CD4-positive, CD25-positive, alpha-beta regulatory T cell (primary cell): ENCODE measurements around the gene NEK11. TPM values are rescaled to one million over a fixed set of nuclear protein-coding genes. Genes with fewer than 3 reads are reported as not detected.

Source experiments
- ATAC-seq, 2 donors: fragments of 150-1000 bp; cut with Tn5 transposase; one replicate each; pipeline ENCODE4 v1.10.0; 2021; ENCODE audit warnings: low read depth in 2 of 2, moderate number of reproducible peaks in 2 of 2, moderate library complexity in 1 of 2
- DNase-seq, 3 donors: peaks; one replicate each; pipeline versions ENCODE4 v3.0.0 to v3.0.0-alpha.2; 2012 to 2022; ENCODE audit warnings: mixed read lengths in 1 of 3
- H3K27ac ChIP-seq: one replicate; pipeline ENCODE4 v1.7.0; 2013; ENCODE audit warnings: mild to moderate bottlenecking, low read length; ENCODE audit not compliant: insufficient read depth, poor library complexity, severe bottlenecking
- H3K27me3 ChIP-seq: one replicate; pipeline ENCODE4 v1.7.0; 2013; ENCODE audit warnings: low read length; ENCODE audit not compliant: control insufficient read depth, insufficient read depth
- H3K36me3 ChIP-seq: one replicate; pipeline ENCODE4 v1.7.0; 2013; ENCODE audit warnings: mild to moderate bottlenecking, low read length, moderate library complexity; ENCODE audit not compliant: control insufficient read depth, insufficient read depth
- H3K4me1 ChIP-seq: 2 replicates; pipeline ENCODE4 v1.7.0; 2013; ENCODE audit warnings: mild to moderate bottlenecking, low read length; ENCODE audit not compliant: insufficient read depth, control insufficient read depth, poor library complexity, severe bottlenecking
- H3K4me3 ChIP-seq: one replicate; pipeline ENCODE4 v1.7.0; 2013; ENCODE audit warnings: low read depth, mild to moderate bottlenecking, low read length, moderate library complexity
- H3K9me3 ChIP-seq, 2 experiments: 1 replicate in 1 of 2; 2 replicates in 1 of 2; pipeline ENCODE4 v1.7.0; 2013; ENCODE audit warnings: low read length in 2 of 2, mild to moderate bottlenecking in 1 of 2, moderate library complexity in 1 of 2; ENCODE audit not compliant: control insufficient read depth in 2 of 2
- H3K27ac Mint-ChIP-seq, 3 donors: one replicate each; pipeline ENCODE4 v1.8.0; 2020 to 2022; ENCODE audit warnings: mild to moderate bottlenecking in 3 of 3, mixed read lengths in 3 of 3, moderate library complexity in 2 of 3
- H3K27me3 Mint-ChIP-seq: one replicate; pipeline ENCODE4 v1.8.0; 2022; ENCODE audit warnings: mild to moderate bottlenecking, mixed read lengths
- H3K36me3 Mint-ChIP-seq: one replicate; pipeline ENCODE4 v1.8.0; 2020; ENCODE audit warnings: mixed read lengths
- H3K4me1 Mint-ChIP-seq, 4 donors: one replicate each; pipeline ENCODE4 v1.8.0; 2020 to 2022; ENCODE audit warnings: mixed read lengths in 4 of 4, mild to moderate bottlenecking in 1 of 4
- H3K4me3 Mint-ChIP-seq, 4 donors: one replicate each; pipeline ENCODE4 v1.8.0; 2020 to 2022; ENCODE audit warnings: mild to moderate bottlenecking in 4 of 4, mixed read lengths in 4 of 4, moderate library complexity in 3 of 4
- H3K9me3 Mint-ChIP-seq, 7 donors: one replicate each; pipeline ENCODE4 v1.8.0; 2020 to 2022; ENCODE audit warnings: mixed read lengths in 7 of 7, mild to moderate bottlenecking in 3 of 7, moderate library complexity in 2 of 7
- polyA plus RNA-seq, 4 donors: library from polyadenylated mRNA; unstranded; fragments of 300-500 nt; fragmentation: Illumina TruSeq; gene quantifications; one replicate each; pipeline ENCODE4 v1.2.3, GENCODE V29; 2021
- total RNA-seq: library from RNA; stranded (reverse); gene quantifications from one replicate; pipeline ENCODE4 v1.2.3, GENCODE V29; 2022

The NEK11 gene
- total and polyA plus RNA-seq, 5 donors from 2014 or later, result 1.1 to 3.3 (median 1.7) TPM

GRCh38 chr3:131387796-131388489 lies 361.3 kb downstream of the NEK11 start:
- no peak for DNase-seq
- ATAC-seq, result no peak
- H3K27ac Mint-ChIP-seq, result peak overlapping the region in 1 of 3 donors; percentile 26
- H3K4me3 ChIP-seq, result no peak overlapping the region
- peaks cover 5% of the 10 kb centered on the region for H3K27me3 Mint-ChIP-seq
- no peaks in the 10 kb centered on the region for H3K4me1 ChIP-seq
- H3K36me3 Mint-ChIP-seq, result peaks cover 31% of the 10 kb centered on the region
- no peaks in the 10 kb centered on the region for H3K36me3 ChIP-seq
- no peaks in the 10 kb centered on the region for H3K27me3 ChIP-seq
- H3K9me3 Mint-ChIP-seq, result no peaks in the 10 kb centered on the region
- H3K27ac ChIP-seq, result no peak overlapping the region
- no peaks in the 10 kb centered on the region for H3K9me3 ChIP-seq
- H3K4me1 Mint-ChIP-seq, result peaks cover 0 to 21% (median 15%) of the 10 kb centered on the region in 4 donors
- H3K4me3 Mint-ChIP-seq, result peak overlapping the region in 1 of 4 donors; percentile 17

- ATAC-seq (no peak), DNase-seq (no peak)
- Histone ChIP-seq H3K36me3 (no peaks in the 10 kb centered on the region), H3K4me1 (no peaks in the 10 kb centered on the region), H3K27ac (no peak overlapping the region), H3K9me3 (no peaks in the 10 kb centered on the region), H3K27me3 (no peaks in the 10 kb centered on the region), H3K4me3 (no peak overlapping the region)
- H3K36me3 Mint-ChIP-seq, result peaks cover 31% of the 10 kb centered on the region
- no peaks in the 10 kb centered on the region for H3K9me3 Mint-ChIP-seq
- peaks cover 5% of the 10 kb centered on the region for H3K27me3 Mint-ChIP-seq
- no peak overlapping the region for H3K27ac Mint-ChIP-seq
- H3K4me1 Mint-ChIP-seq, result peaks cover 0 to 18% (median 13%) of the 10 kb centered on the region in 4 donors
- no peak overlapping the region for H3K4me3 Mint-ChIP-seq
These were observed 361.8 kb downstream of the NEK11 start for GRCh38 chr3:131388490-131388799.

- H3K27me3 Mint-ChIP-seq, result peaks cover 9% of the 10 kb centered on the region
- no peaks in the 10 kb centered on the region for H3K9me3 ChIP-seq
- peaks cover 0 to 7% (median 3%) of the 10 kb centered on the region in 4 donors for H3K4me1 Mint-ChIP-seq
- no peak overlapping the region for H3K4me3 ChIP-seq
- no peak overlapping the region for H3K27ac ChIP-seq
- no peak overlapping the region for H3K27ac Mint-ChIP-seq
- DNase-seq, result no peak
- H3K36me3 Mint-ChIP-seq, result peaks cover 15% of the 10 kb centered on the region
- no peaks in the 10 kb centered on the region for H3K9me3 Mint-ChIP-seq
- no peaks in the 10 kb centered on the region for H3K4me1 ChIP-seq
- H3K36me3 ChIP-seq, result no peaks in the 10 kb centered on the region
- no peak overlapping the region for H3K4me3 Mint-ChIP-seq
- peaks cover 2% of the 10 kb centered on the region for H3K27me3 ChIP-seq
- no peak for ATAC-seq
These were observed 363.7 kb downstream of the NEK11 start for GRCh38 chr3:131390331-131390730.

GRCh38 chr3:131393051-131393450 lies 366.4 kb downstream of the NEK11 start:
- no peak overlapping the region for H3K4me3 ChIP-seq
- Mint-ChIP-seq H3K27ac (no peak overlapping the region), H3K4me3 (no peak overlapping the region), H3K27me3 (peaks cover 9% of the 10 kb centered on the region), H3K4me1 (no peaks in the 10 kb centered on the region), H3K36me3 (no peaks in the 10 kb centered on the region), H3K9me3 (no peaks in the 10 kb centered on the region)
- H3K27me3 ChIP-seq, result peaks cover 2% of the 10 kb centered on the region
- H3K27ac ChIP-seq, result no peak overlapping the region
- H3K36me3 ChIP-seq, result no peaks in the 10 kb centered on the region
- H3K9me3 ChIP-seq, result no peaks in the 10 kb centered on the region
- no peak for DNase-seq
- no peak for ATAC-seq
- no peaks in the 10 kb centered on the region for H3K4me1 ChIP-seq

GRCh38 chr3:131393868-131394267 lies 367.2 kb downstream of the NEK11 start:
- Histone ChIP-seq H3K4me3 (no peak overlapping the region), H3K4me1 (no peaks in the 10 kb centered on the region), H3K27me3 (peaks cover 4% of the 10 kb centered on the region), H3K36me3 (no peaks in the 10 kb centered on the region), H3K9me3 (no peaks in the 10 kb centered on the region), H3K27ac (no peak overlapping the region)
- DNase-seq, result no peak
- Mint-ChIP-seq H3K4me1 (no peaks in the 10 kb centered on the region), H3K27me3 (peaks cover 9% of the 10 kb centered on the region), H3K36me3 (no peaks in the 10 kb centered on the region), H3K27ac (no peak overlapping the region), H3K4me3 (no peak overlapping the region), H3K9me3 (no peaks in the 10 kb centered on the region)
- no peak for ATAC-seq

GRCh38 chr3:131394400-131394799 lies 367.7 kb downstream of the NEK11 start:
- Mint-ChIP-seq H3K27me3 (peaks cover 9% of the 10 kb centered on the region), H3K4me1 (no peaks in the 10 kb centered on the region), H3K36me3 (no peaks in the 10 kb centered on the region), H3K4me3 (no peak overlapping the region), H3K9me3 (no peaks in the 10 kb centered on the region), H3K27ac (no peak overlapping the region)
- ATAC-seq (no peak), DNase-seq (no peak)
- Histone ChIP-seq H3K4me3 (no peak overlapping the region), H3K9me3 (no peaks in the 10 kb centered on the region), H3K4me1 (no peaks in the 10 kb centered on the region), H3K27ac (no peak overlapping the region), H3K27me3 (peaks cover 4% of the 10 kb centered on the region), H3K36me3 (no peaks in the 10 kb centered on the region)

GRCh38 chr3:131396170-131396569 lies 369.5 kb downstream of the NEK11 start:
- Mint-ChIP-seq H3K4me1 (no peaks in the 10 kb centered on the region), H3K27ac (no peak overlapping the region), H3K9me3 (peaks cover 0 to 4% (median 0%) of the 10 kb centered on the region in 7 donors), H3K4me3 (no peak overlapping the region), H3K36me3 (no peaks in the 10 kb centered on the region), H3K27me3 (peaks cover 4% of the 10 kb centered on the region)
- Histone ChIP-seq H3K27me3 (peaks cover 5% of the 10 kb centered on the region), H3K36me3 (no peaks in the 10 kb centered on the region), H3K27ac (no peak overlapping the region), H3K4me1 (no peaks in the 10 kb centered on the region), H3K9me3 (no peaks in the 10 kb centered on the region), H3K4me3 (no peak overlapping the region)
- DNase-seq (no peak), ATAC-seq (no peak)

- Histone ChIP-seq H3K36me3 (no peaks in the 10 kb centered on the region), H3K4me1 (no peaks in the 10 kb centered on the region), H3K9me3 (no peaks in the 10 kb centered on the region), H3K27ac (no peak overlapping the region), H3K4me3 (no peak overlapping the region), H3K27me3 (peaks cover 5% of the 10 kb centered on the region)
- Mint-ChIP-seq H3K27ac (no peak overlapping the region), H3K9me3 (peaks cover 0 to 4% (median 0%) of the 10 kb centered on the region in 7 donors), H3K27me3 (peaks cover 10% of the 10 kb centered on the region), H3K36me3 (no peaks in the 10 kb centered on the region), H3K4me1 (no peaks in the 10 kb centered on the region), H3K4me3 (no peak overlapping the region)
- ATAC-seq (no peak), DNase-seq (no peak)
These were observed 371.2 kb downstream of the NEK11 start for GRCh38 chr3:131397889-131398288.
